Fibroblast of skin of back (primary cell): ENCODE measurements around the gene HK1.
"Not testable (repeated sequence)": the region's sequence is repeated elsewhere in the genome, so short reads cannot be mapped to it uniquely, and the experiment has no call there.

Source experiments
- DNase-seq: peaks from one replicate; pipeline ENCODE4 v3.0.0-alpha.2; 2013

The HK1 gene

GRCh38 chr10:69259547-69260243 is 18.6 kb upstream of the HK1 start:
- DNase-seq: no peak

DNA sequence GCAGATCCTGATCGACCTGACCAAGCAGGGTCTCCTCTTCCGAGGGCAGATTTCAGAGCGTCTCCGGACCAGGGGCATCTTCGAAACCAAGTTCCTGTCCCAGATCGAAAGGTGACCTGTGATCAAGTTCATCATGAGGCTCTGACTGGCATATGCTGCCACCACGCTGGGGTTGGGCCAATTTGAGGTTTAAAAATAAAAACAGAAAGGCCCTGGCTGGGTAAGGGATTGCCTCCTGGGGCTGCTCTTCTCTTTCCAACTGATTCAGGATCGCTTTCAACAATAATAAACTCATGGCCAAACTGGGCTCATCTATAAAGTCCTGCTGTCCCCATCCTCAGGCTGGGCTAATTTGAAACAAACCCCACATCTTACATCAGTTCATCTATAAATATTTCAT is 17.1 kb upstream of the HK1 start:
- DNase-seq: no peak

DNA sequence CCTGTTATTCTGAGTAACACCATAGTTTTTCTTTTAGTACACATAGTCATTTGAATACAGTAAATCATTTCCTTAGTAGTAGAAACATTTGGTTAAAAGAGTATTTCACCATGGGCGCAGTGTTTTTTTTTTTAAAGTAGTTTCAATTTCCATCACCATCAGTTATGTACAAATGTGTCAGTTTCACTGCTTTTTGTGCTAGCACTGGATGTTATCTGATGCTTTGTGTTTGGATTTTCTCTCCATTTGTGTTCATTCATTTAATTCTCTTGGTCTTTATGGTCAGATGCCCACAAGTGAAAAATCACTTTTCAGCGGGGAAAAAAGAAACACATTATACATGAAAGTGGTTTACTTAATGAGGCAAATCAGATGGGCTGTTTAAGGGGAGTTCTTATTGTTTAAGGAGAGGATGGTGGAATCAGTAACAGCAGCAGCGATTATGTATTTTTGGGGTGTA is 16.0 kb upstream of the HK1 start:
- DNase-seq: no peak

DNA sequence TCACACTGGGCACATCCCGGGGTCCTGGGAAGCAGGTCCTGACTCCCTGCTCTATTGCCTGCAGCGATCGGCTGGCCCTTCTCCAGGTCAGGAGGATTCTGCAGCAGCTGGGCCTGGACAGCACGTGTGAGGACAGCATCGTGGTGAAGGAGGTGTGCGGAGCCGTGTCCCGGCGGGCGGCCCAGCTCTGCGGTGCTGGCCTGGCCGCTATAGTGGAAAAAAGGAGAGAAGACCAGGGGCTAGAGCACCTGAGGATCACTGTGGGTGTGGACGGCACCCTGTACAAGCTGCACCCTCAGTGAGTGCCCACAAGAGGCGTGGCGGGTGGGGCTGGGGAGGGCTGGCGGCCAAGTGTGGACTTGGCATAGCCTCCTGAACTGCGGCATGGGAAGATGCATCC is 12.8 kb upstream of the HK1 start:
- no peak for DNase-seq

GRCh38 chr10:69268761-69269416 is 9.4 kb upstream of the HK1 start:
- DNase-seq: peak; percentile 5

GRCh38 chr10:69269761-69270160 is 8.5 kb upstream of the HK1 start:
- peak; percentile 2 for DNase-seq

DNA sequence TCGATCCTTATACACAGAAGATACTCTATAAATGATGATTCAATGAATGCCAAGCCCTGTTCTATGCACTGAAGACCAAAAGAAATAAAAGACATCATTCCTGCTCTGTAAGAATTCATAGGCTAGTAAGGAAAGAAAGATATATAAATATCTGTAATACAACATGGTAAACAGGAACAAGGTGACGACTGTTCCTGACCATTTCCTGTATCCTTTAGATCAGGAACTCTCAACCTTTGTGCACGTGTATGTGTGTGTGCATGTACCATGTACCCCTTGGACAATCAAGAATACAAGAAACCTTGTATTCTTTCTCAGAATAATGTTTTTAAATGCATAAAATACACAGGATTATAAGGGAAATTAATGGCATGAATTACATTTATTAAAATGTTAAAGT is 7.3 kb upstream of the HK1 start:
- DNase-seq: no peak

GRCh38 chr10:69272624-69273023 is 5.7 kb upstream of the HK1 start:
- peak; percentile 25 for DNase-seq

- no peak for DNase-seq
Measured at GRCh38 chr10:69275444-69275843, 2.9 kb upstream of the HK1 start.

DNA sequence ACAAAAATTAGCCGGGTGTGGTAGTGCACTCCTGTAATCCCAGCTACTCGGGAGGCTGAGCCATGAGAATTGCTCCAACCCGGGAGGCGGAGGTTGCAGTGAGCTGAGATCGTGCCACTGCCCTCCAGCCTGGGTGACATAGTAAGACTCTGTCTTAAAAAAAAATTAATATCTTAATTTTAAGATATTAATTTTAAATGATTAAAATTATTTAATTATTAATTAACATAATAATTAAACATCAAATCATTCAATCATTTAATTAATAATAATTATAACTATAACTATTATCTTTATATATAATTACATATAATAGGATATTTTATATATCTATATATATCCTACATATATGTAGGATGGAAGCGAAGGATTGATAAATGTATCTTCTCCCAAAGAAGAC is 1.8 kb upstream of the HK1 start:
- DNase-seq: no peak

DNA sequence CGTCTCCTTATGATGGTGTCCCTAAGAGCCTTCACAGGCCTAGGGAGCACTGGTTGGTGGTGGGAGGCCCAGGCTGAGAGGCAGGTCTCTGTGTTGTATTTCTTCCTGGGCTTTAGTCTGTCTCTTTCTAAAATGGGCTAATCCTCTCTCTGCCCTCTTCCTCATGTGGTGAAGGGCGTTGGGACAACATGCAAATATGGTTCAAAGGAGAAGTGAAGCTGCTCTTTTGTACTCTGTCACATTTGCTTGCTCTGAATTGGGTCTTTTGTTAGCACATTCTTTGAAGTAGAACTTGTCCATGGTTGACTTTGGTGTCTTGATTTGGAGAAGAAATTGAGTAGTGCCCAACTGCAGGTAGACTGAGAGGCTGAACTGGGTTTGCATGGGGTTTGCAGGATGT is 814 bp downstream of the HK1 start:
- DNase-seq: no peak

- no peak for DNase-seq
Measured at GRCh38 chr10:69281507-69282413, 3.5 kb downstream of the HK1 start.

GRCh38 chr10:69284402-69284801 is 6.1 kb downstream of the HK1 start:
- not testable (repeated sequence) for DNase-seq

GRCh38 chr10:69285699-69286098 is 7.4 kb downstream of the HK1 start:
- no peak for DNase-seq

- DNase-seq: no peak
Measured at GRCh38 chr10:69287181-69287580, 8.9 kb downstream of the HK1 start.

GRCh38 chr10:69290993-69291392 is 12.7 kb downstream of the HK1 start:
- DNase-seq: no peak

GRCh38 chr10:69292459-69292858 is 14.2 kb downstream of the HK1 start:
- no peak for DNase-seq

DNA sequence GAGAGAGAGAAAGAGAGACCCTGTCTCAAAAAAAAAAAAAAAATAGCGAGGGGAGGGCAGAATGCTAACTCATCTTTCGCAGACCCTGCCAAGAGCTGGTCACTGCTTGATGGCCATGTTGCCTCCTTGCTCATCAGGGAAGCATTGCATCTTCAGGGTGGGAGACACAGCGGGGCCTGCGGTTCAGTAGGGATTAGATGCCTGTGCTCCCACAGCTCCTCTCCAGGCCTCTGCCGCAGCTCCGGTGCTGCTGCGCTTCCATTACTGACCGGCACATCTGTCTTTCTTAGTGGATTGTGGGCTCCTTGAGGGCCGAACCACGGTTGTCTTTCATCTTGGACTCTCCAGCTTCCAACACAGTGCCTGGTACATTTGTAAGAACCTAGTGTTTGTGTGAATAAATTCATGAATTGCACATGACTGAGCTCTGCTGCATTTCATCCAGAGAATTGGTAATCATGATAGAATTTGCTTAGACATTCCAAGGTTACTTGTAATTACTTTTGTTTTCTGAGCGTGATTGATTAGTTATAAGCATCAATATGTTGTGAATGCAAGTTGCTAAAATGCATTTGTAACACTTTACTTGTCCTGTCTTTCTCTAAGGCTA is 16.8 kb downstream of the HK1 start:
- no peak for DNase-seq

DNA sequence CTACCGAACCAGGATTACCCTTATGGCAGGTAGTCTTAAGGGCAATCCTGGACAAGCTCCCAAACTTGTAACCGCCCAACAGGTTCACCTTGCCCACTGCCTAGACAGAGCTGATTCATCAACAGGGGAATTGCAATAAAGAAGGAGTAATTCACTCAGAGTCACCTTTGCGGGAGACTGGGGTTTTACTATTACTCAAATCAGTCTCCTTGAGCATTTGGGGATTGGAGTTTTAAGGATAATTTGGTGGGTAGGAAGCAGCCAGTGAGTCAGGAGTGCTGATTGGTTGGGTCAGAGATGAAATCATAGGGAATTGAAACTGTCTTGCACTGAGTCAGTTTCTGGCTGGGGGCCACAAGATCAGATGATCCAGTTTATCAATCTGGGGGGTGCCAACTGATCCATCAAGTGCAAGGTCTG is 25.3 kb downstream of the HK1 start:
- peak; percentile 32 for DNase-seq

GRCh38 chr10:69306421-69306820 is 28.1 kb downstream of the HK1 start:
- no peak for DNase-seq

DNA sequence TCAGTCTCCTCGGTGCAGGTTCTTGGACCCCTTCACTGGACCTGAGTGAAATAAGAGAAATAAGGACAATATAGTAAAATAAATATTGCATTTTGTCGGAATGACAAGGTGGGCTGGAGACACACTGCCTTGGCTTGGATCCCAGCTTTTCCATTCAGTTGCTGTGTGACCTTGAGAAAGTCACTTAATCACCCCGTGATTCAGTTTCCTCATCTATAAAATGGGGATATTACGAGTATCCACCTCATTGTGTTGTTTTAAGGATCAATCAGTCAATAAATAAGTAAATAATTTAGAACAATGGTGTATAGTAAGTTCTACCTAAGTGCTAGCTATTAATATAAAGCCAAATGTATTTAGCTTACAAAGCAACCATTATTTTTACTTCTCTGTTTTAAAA is 29.1 kb downstream of the HK1 start:
- no peak for DNase-seq

GRCh38 chr10:69308304-69308703 is 30.0 kb downstream of the HK1 start:
- DNase-seq: not testable (repeated sequence)

GRCh38 chr10:69311309-69311708 is 33.0 kb downstream of the HK1 start:
- DNase-seq: no peak
